Stimulated activated CD8-positive, alpha-beta memory T cell treated with anti-CD3 and anti-CD28 coated beads, Interleukin-15, amount 100 ng/mL, for 48 hours (primary cell): Measurements from ENCODE around the gene TRMT13.
"Not testable (repeated sequence)": the region's sequence is repeated elsewhere in the genome, so short reads cannot be mapped to it uniquely, and the experiment has no call there.

Experiments
- DNase-seq, 2 donors: peaks; one replicate each; pipeline ENCODE4 v3.0.0-alpha.2; 2020; ENCODE audit warnings: low read depth in 2 of 2

The TRMT13 gene

GRCh38 chr1:100164216-100164615 lies 31.3 kb downstream of the TRMT13 start:
- no peak for DNase-seq

DNA sequence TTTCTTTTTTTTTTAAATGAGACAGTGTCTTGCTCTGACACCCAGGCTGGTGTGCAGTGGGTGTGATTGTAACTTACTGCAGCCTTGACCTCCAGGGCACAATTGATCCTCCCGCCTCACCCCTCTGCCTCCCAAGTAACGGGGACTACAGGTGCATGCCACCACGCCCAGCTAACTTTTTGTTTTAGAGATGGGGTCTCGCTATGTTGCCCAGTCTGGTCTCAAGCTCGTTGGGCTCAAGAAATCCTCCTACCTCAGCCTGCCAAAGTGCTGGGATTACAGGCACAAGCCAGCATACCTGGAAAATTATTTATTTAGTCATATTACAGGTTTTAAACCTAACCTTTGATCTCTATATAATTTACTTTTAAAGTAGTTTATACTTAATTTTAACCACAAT lies 31.7 kb downstream of the TRMT13 start:
- no peak for DNase-seq

DNA sequence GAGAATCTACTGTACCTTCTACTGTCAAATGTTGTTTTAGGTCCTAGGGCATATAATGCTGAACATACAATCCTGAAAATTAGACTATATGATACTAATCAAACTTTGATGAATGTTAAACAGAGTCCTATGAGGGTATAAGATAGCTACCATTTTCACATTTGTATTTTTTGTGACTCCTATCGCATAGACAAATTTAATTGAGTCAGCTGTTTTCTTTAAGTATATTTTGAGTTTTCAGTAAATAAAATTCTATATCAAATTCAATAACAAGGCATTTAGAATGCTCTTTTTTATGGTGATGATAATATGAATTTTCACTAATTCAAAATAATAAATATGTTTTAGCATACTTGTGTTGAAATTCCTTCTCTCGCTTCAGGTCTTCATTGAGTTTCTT lies 35.1 kb downstream of the TRMT13 start:
- DNase-seq: no peak

DNA sequence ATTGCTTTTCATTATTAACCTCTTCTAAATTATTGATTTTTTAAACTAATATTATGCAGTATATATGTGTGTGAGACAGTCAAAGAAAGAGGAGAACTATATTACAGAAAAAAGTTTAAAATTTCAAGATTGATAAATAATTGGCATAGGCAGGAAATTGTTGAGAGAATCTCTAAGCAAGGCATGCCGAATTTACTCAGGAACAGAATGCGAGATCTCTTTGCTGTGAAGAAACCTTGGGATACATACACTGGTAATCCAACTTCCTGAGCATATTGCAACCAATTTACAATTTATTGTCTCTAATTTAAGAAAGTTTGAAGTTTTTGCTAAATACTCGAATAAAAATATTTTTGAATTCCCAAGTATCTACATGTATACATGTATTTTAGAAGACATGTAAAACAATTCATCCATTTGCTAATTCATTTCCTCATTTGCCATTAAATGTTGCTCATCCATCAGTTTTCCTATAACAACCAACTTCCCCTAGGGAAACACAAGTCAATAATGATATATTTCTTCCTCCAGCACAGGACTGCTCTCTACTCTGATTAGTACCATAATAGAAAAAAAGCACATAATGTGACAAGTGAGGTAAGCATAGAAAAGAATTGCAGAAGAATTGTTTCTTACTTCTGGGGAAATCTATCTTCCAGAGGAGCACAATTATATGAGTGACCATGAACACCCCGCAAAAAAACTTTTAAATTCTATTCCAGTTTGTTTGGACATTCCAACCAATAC lies 44.5 kb downstream of the TRMT13 start:
- DNase-seq: no peak

DNA sequence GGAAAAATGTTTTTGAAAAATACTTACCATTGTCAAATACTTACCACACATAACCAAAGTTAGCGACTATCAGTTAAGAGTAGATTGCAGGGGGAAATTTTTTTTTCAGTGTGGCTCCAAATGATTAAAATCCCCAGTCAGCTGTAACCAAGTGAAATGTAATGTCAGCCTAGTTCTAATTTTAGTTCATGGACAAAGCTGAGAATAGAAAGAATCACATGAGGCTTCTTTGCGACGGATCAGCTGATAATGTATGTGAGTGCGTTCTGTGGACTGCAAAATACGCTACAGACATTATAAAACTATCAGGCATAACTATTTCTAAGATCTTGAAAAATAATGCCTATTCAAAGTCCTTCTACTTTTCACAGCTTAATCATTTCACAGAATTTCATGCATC lies 45.1 kb downstream of the TRMT13 start, which contains the start of gene LRRC39:
Gene LRRC39 (minus strand): TSS at position 166 of the 400 bp plus-strand sequence. CDS start 9,740 bp downstream, outside the sequence.
- DNase-seq: no peak

DNA sequence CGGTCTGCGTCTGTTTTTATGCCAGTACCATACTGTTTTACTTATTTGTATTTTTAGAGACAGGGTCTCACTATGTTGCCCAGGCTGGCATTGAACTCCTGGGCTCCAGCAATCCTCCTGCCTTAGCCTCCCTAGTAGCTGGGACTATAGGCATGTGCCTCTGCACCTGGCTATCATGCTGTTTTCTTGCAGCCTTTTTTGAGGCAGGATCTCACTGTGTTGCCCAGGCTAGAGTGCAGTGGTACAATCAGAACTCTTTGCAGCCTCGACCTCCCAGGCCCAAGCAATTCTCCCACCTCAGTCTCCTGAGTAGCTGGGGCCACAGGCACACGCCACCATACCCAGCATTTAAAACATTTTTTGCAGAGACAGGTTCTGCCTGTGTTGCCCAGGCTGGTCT lies 50.4 kb downstream of the TRMT13 start:
- no peak for DNase-seq

DNA sequence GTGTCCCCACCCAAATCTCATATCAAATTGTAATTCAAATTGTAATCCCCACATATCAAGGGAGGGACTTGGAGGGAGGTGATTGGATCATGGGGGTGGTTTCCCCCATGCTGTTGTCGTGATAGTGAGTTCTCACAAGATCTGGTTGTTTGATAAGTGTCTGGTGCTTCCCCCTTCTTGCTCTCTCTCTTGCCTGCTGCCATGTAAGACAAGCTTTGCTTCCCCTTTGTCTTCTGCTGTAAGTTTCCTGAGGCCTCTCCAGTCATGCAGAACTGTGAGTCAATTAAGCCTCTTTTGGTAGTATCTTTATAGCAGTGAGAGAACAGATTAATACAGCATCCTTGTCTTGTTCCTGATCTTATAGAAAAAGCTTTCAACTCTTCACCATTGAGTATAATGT lies 51.6 kb downstream of the TRMT13 start:
- DNase-seq: no peak

DNA sequence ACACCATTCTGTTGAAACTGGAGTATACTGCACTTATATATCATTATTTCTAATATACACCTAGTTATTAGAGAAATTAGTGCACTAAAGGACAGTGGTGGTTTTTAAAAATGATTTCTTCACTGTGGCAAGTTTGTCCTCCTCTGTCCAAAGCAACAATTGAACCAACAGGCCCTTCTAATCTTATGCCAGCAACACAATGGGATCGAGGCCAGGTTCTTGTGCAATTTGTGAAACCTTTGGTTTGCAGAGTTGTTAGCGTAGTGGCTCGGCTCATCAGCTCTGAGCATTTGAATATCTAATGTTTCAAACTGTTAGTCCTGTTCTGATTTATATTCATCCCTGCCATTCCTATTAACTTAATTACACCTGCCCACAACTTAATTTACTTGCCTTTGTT lies 54.9 kb downstream of the TRMT13 start:
- DNase-seq: no peak

DNA sequence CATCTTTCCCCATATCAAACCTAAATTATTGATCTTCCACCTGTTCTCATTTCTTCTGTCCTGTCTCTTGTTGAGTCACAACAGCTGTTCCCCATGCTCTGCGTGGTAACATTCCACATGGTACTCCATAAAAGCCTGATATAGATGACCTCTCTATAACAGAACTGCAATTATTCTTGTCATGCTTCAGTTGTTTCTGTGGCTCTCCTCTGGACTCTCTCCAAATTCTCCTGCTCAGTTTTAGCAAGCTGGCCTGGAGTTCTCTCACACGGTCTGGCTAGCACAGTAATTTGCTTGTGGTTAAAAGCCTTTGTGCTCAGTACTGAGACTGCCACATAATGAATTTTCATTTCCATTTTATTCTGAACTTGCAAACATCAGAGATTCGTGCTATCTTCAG lies 55.7 kb downstream of the TRMT13 start:
- DNase-seq: no peak

- no peak for DNase-seq
These were observed 65.6 kb downstream of the TRMT13 start for GRCh38 chr1:100198596-100198995.

- not testable (repeated sequence) for DNase-seq
These were observed 67.1 kb downstream of the TRMT13 start for GRCh38 chr1:100200060-100200459.
